Measurements from ENCODE around the gene TSPYL6.
"Not testable (repeated sequence)": the region's sequence is repeated elsewhere in the genome, so short reads cannot be mapped to it uniquely, and the experiment has no call there.

Gene TSPYL6

DNA sequence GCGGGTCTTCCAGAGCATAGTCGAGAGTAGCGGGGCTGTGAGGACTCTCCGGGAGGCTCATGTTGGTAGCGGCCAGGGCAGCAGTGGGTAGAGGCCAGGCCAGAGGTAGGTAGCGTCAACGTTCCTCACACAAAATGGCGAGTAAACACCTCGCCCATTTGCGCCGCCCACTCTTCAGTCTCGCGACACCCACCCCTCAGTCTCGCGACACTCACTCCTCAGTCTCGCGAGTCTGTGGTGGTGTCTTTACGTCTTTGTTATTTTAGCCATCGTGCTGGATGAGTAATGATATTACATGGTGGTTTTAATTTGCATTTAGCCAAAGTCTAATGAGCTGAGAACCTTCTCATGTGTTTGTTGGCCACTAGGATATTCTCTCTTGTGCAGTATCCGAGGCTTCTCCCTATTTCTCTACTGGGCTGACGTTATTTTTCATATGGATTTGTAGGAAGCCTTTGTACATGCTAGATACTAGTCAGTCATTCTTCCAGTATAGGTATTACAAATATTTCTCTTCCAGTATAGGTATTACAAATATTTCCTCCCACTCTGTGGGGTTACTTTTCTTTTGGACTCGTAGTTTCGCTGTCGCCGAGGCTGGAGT is at the start of gene TSPYL6:
Gene TSPYL6, minus strand, starts transcription at position 139 of the 604 bp plus-strand sequence. Its CDS starts 78 bp downstream, at position 61.
- no peak for DNase-seq (ENCODE audit: insufficient read length, low spot score)
- no peak for FAIRE-seq

GRCh38 chr2:54303631-54304030 is 47.6 kb upstream of the TSPYL6 start:
- DNase-seq (ENCODE audit: insufficient read length, low spot score) (no peak), FAIRE-seq (no peak)

GRCh38 chr2:54298514-54298913 is 42.5 kb upstream of the TSPYL6 start:
- DNase-seq (ENCODE audit: insufficient read length, low spot score) (no peak), FAIRE-seq (no peak)

DNA sequence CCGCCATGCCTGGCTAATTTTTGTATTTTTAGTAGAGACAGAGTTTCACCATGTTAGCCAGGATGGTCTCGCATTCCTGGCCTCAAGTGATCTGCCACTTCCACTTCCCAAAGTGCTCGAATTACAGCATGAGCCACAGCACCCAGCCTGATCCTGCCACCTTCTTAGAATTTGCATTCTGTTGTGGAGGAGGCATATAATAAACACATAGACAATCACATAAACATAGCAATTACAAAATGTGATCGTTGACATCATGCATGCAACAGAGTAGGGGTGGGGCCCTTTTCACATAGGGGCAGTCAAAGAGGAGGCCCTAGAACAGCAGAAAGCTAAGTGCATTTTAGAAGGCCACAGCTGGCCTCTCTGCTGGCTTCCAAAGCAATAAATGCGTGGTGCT is 39.9 kb upstream of the TSPYL6 start:
- DNase-seq (ENCODE audit: insufficient read length, low spot score) (no peak), FAIRE-seq (no peak)

DNA sequence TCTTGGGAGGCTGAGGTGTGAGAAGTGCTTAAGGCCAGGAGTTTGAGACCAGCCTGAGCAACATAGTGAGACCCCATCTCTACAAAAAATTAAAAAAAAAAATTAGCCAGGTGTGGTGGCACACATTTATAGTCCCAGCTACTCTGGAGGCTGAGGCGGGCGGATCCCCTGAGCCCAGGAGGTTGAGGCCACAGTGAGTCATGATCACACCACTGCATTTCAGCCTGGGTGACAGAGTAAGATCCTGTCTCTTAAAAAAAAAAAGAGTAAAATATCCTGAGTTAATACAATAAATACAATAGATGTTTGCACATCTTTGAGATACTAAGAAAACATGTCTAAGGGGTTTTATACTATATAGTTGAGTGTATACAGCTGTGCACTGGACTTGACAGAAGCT is 38.6 kb upstream of the TSPYL6 start:
- not testable (repeated sequence) for FAIRE-seq

GRCh38 chr2:54290356-54291025 is 34.5 kb upstream of the TSPYL6 start:
- no peak for FAIRE-seq

More for the DNA sequence above, 38.6 kb upstream of the TSPYL6 start:
- DNase-seq (ENCODE audit: insufficient read length, low spot score) = not testable (repeated sequence)

DNA sequence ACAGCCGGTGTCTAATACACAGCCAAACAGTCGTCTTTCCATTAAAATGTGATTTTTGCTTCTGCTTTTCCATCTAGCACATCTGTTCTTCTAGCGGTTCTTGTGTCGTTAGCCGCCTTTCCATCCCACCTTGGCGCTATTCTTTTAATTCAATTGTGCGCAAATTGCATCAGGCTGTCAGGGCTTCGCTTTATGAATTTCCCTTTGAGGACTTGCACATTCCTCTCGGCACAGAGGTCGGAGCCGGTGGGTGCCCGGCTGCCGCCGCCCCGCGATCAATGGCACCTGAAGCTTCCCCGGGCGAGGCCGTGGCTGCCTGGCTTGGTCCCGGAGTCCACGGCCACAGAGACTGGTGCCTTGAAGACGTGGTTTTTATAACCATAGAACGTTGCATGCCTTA is 33.9 kb upstream of the TSPYL6 start:
- DNase-seq (ENCODE audit: insufficient read length, low spot score) (no peak), FAIRE-seq (no peak)

More at GRCh38 chr2:54290356-54291025, 34.5 kb upstream of the TSPYL6 start:
- no peak for DNase-seq (ENCODE audit: insufficient read length, low spot score)

DNA sequence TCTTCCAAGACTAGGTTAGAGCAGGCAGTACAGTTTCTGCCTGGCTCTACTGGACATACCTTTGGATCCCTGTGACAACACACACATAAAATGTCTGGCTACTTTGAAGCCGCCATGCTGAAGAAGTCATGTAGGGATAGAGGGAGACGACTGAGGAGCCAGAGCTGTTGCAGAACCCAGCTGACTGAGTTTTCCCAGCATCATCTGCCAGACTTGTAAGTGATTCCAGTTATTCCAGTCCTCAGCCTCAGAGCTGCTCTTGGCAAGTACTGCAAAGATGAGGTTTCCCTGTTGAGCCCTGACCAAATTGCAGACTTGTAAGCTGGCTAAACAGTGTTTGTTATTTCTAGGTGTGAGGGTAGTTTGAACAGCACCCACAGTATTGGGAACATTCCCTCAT is 31.5 kb upstream of the TSPYL6 start:
- DNase-seq (ENCODE audit: insufficient read length, low spot score) (no peak), FAIRE-seq (no peak)

DNA sequence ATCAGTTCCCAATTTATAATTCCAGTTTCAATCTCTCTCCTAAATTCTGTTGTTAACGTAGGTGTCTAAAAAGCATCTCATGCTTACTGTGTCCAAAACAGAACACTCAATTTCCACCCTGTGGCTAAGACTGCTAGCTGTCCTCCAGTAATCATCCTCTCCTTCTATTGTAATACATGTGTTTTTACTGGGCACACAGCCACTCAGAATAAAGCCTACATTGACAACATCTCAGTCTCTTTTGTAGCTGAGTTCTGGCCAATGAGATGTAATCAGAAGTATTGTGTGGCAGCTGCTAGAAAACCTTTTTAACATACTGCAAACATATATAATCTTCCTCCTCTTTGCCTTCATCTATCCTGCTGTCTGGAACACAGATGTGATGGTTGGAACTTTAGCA is 29.4 kb upstream of the TSPYL6 start:
- DNase-seq (ENCODE audit: insufficient read length, low spot score) (no peak), FAIRE-seq (no peak)

GRCh38 chr2:54284826-54285225 is 28.8 kb upstream of the TSPYL6 start:
- DNase-seq (ENCODE audit: insufficient read length, low spot score) (no peak), FAIRE-seq (no peak)

- DNase-seq (ENCODE audit: insufficient read length, low spot score) (no peak), FAIRE-seq (no peak)
Observed at GRCh38 chr2:54279385-54279784, 23.4 kb upstream of the TSPYL6 start.

DNA sequence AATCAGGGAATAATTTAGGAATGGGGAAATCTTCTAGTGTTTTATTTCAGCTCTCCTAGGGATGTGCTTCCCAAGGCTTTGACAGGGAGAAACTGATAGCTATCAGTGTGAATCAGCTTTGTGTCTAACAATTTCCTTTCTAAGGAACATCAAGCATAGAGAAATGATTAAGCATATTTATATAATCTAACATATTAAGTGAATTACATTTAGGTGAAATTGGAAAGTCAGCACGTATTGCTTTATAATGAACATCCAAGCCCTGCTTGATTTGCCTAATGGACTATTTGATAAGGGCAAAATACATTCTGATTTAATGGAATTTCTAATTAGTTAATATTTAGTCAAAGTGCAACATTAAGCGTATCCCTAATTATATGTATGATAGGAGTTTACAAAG is 19.5 kb upstream of the TSPYL6 start:
- DNase-seq (ENCODE audit: insufficient read length, low spot score) = no peak
- no peak for FAIRE-seq

- DNase-seq (ENCODE audit: insufficient read length, low spot score) (no peak), FAIRE-seq (no peak)
Observed at GRCh38 chr2:54274781-54275242, 18.8 kb upstream of the TSPYL6 start.

GRCh38 chr2:54271843-54272627 is 16.0 kb upstream of the TSPYL6 start:
- peak; percentile 94 for FAIRE-seq
- peak; percentile 34 for DNase-seq (ENCODE audit: insufficient read length, low spot score)

DNA sequence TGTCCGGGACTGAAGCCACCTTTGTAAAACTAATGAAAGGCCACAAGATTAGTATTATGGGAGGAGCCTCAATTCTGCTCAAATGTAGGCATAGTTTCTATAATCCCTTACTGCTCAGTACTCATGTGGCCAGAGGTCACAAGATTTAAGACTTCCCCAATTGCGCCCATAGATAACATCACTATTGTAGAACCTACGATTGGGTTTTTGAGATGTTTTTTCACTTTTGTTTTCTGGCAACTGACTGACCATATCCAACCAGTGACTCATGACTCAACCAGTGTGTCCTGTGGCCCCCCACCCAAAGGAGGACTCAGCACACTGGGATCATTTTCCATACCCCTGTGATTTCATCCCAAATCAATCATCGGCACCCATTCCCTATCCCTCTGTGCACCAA is 15.2 kb upstream of the TSPYL6 start:
- FAIRE-seq (peak; percentile 60), DNase-seq (ENCODE audit: insufficient read length, low spot score) (no peak)

- DNase-seq (ENCODE audit: insufficient read length, low spot score) (no peak), FAIRE-seq (no peak)
Observed at GRCh38 chr2:54267577-54267976, 11.5 kb upstream of the TSPYL6 start.

GRCh38 chr2:54265081-54265480 is 9.1 kb upstream of the TSPYL6 start:
- not testable (repeated sequence) for DNase-seq (ENCODE audit: insufficient read length, low spot score); FAIRE-seq

GRCh38 chr2:54262015-54262765 is 6.2 kb upstream of the TSPYL6 start:
- no peak for FAIRE-seq
- DNase-seq (ENCODE audit: insufficient read length, low spot score) = no peak

DNA sequence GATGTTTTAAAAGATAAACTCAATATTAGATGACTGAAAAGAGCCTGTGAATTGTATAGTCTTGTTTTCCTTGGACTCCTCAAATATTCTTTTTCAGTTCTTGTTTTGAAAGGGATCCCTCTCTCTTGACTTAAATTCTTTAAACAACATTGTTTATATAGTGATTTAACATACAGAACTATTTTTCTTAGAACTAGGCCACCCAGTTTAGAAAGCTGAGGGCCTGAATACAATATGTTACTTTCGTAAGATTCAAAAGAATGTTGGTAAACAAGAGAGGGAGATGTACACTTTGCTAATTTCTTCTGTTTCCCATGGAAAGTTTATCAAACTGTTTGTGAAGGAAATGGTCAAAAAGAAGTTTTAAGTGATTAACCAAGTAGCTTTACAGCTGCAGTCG is 5.5 kb upstream of the TSPYL6 start:
- DNase-seq (ENCODE audit: insufficient read length, low spot score) (no peak), FAIRE-seq (no peak)

DNA sequence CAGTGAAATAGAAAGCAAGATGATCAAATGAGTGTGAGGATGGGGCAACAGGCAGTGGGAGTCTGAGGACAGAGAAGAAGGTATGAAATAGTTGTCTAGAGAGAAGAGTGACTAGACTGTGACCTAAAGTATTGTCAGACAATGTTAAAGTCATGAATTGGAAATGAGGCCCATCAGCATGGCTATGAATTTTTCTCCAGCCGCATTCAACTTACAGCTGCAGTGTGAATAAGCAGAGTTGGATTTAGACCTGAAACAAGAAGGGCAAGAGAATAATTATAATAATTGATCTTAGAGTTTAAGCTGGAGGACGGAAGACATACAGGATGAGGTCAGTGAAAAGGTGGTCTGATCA is 4.2 kb upstream of the TSPYL6 start:
- FAIRE-seq (no peak), DNase-seq (ENCODE audit: insufficient read length, low spot score) (no peak)

Measured in GM19239 (cell line).